ENCODE data around the gene CTNNA2.
A peak's percentile ranks its signal among the peaks of the same experiment; 100 is the strongest.
"Not testable (repeated sequence)": the region's sequence is repeated elsewhere in the genome, so short reads cannot be mapped to it uniquely, and the experiment has no call there.

Gene CTNNA2

DNA sequence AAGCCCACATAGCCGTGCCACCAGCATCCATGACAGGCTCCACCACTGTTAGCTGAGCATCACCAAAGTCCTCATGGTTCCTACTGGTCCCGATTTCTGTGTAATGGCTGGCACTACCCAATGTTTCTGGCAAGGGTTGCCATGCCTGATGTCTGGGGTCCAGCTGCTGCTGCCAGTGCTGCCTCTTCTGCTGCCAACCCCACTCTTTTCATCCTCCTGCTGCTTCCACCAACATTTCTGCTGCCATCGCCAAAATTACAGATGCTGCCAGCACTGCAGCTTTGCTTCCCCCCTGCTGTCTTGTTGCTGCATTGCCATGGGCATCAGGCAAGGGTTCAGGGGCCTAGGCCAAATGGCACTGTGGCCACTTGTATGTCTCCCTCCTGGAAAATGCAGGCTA lies 638.8 kb downstream of the CTNNA2 start:
- DNase-seq, result no peak

DNA sequence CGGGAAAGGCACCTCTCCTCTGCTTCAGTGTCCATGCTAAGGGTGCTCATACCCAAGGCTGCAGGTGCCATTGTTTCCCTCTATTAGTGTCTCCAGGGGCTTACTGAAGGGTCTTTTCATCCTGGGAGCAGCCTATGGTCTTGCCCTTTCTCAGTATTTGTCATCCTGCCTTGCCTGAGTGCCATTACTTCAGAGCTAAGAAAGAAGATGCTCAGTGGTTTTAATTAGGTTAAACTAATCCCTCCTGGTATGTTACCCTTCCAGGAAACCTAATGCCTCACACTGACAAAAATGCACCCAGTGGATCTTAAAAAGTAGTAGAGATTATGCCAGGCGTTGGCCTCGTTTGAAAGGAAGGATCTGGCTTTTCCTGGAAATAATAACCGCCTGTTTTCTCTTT lies 640.3 kb downstream of the CTNNA2 start:
- DNase-seq, result peak; percentile 36

DNA sequence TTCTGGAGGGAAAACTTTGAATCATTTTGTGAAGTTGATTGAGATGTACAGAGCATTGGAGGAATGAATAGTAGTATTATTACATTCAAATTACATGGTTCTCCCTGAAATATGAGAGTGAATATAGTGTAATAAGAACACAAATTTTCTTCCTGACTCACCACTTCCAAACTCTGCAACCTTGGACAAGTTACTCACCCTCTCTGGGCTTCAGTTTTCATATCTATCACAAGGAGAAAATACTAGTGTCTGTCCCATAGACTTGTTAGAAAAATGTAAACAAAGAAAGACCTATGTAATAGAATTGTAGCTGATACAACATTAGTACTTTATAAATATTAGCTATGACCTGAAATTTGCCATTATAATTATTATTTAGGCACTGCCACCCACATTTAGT lies 640.9 kb downstream of the CTNNA2 start:
- no peak for DNase-seq

DNA sequence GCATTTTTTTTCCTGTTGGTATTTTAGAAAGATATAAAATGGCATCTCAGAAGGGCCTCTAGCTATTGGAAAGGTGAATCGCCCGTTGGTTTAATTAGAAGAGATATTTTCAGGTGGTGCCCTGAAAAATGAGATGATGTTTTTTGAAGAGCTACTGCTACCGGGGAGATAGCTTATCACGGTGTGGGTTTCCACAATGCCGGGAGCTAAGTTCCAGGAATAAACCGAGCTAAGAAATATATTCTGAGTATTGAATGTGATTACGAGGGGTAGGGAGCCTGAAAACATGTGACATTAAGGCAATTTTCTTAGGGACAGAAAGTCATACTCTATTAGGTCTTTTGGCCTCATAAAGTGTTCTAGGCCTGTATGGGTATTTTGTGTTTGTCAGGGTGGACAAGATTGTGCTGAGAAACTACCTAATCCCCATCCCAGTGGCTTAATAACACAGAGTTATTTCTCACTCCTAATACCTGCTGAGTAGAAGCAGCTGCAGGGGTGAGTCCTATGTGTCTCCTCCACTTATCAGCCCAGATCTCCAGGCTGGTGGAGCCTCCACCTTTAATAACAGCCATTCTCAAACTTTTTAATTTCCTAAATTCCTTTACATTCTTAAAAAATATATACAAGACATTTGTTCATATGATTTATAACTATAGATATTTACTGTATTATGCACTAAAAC lies 641.5 kb downstream of the CTNNA2 start:
- DNase-seq, result no peak

DNA sequence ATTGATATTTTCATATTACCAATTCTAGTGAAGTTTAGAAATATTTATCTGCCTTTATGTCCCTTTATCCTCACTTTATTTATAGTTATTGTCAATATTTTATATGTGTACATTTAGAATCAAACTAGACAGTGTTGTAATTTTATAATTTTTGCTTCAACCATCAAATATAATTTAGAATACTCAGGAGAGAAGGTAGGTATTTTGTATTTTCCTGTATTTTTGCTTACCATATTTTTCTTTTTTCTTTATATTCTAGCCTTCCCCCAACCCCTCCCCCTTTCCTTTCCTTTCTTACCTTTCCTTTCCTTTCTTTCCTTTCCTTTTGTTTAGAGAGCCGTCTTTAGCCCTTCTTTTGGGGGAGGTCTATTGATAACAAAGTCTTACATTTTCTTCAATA lies 651.5 kb downstream of the CTNNA2 start:
- no peak for DNase-seq

DNA sequence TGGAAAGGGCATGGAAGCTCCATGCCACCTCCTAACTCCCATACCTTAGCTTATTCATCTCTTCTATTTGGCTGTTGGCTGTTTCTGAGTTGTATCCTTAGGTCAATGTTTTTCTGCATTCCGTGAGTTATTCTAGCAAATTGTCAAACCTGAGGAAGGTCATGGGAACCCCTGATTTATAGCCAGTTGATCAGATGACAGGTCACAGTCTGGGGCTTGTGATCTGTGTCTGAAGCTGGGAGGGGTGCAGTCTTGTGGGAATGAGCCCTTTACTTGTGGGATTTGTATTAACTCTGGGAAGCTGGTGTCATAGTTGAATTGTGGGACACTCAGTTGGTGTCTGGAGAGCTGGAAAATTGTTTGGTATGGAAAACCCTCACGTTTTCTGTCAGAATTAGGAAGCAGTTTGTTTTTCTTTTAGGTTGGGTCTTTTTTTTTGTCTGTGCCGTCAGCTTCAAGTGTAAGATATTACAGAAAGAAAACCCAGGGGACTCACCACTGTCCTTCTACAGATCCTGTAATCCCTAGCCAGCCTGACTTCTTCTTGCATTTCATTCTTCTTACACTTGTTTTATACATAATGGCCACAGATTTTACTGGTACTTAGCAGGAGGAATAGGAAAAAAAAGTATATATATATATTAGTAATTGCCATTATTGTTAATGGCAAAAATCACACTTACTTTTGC lies 653.8 kb downstream of the CTNNA2 start:
- no peak for DNase-seq

DNA sequence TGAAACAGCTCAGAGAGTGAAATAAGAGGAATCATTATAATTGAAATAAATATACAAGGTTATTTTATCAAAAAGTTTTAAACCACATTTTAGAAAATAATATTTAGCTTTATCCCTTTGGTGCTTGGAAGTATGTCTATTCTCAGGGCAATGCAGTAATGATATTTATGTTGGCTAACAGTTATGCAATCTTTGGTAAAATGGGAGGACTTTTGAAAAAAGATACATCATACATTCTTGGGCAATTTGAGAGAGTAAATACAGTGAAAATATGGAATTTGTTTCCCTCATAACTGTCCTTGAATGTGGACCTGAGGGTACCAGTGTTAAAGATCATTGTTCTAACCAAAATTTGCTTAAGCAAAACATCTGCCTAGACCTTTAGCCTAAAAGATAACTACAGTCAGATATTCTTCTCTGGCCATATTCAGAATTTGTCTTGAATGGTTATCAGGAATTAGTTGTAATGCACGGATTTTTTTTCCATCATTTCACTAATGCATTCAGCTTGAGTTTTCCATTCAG lies 654.5 kb downstream of the CTNNA2 start:
- DNase-seq, result no peak

DNA sequence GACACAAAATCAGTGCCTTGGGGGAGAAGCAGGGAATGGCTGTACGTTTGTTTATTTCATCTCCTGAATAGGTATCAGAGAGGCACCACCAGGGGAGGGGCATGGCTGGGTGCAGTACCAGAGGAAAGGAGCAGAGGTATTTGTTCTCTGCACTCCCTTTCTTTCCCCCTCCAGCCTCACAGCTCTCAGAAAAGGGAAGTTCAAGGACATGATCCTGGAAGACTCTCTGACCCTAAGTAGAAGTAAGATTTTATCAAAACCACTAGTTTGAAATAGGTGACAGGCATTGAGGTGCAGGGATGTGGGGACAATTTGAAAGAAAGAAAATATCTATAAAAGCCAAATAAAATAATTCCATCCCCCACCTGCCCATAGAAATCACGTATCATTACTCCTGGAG lies 655.2 kb downstream of the CTNNA2 start:
- DNase-seq, result no peak

DNA sequence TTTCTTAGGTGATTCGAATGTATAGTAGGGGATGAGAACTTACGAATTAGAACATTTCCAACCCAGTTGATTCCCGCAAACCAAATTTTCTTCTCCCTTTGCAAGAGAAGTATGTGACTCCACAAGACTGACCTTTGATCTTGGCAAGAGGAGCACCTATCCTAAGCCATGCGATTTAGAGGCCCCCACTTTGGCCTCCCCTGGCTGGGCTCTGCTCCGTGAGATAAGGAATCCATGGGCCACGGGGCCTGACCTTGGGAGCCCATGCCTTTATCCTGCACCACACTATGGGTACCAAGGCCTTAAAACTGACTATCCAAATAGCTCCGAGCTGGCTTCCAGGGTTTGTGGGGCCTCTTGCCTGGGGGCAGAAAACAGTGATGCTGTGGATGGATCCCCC lies 656.0 kb downstream of the CTNNA2 start:
- no peak for DNase-seq

DNA sequence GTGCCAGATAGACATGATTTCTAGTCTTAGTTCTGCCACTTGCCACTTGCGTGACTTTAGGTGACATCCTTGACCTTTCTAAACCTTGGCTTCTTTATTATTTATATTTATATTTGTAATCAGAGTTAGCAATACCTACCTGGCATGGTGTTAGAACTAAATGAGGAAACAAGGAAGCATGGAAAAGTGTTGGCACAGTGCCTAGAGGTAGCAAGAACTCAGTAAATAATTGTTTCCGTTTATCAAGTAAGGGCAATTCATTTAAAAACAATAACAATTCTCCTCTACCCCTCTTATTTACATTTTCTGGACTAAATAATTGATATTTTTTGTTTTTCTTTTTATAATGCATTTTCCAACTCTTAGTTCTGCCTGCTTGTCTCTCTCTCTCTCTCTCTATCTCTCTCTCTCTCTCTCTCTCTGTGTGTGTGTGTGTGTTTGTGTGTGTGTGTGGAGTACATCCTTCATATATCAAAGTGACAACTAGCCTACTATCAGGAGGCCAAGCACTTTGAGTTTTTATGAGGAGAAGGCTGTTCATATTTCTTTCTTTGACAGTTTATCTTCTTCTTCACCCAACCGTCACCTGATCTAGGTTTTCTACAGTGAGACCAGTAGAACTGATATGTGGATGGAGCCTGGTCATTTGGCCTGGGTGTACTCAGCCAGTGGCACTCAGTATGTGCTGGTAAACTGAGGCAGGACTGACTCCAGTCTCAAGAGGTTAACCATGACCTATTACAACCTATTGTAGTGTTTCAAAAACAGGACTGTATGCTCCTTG lies 657.2 kb downstream of the CTNNA2 start:
- no peak for DNase-seq

DNA sequence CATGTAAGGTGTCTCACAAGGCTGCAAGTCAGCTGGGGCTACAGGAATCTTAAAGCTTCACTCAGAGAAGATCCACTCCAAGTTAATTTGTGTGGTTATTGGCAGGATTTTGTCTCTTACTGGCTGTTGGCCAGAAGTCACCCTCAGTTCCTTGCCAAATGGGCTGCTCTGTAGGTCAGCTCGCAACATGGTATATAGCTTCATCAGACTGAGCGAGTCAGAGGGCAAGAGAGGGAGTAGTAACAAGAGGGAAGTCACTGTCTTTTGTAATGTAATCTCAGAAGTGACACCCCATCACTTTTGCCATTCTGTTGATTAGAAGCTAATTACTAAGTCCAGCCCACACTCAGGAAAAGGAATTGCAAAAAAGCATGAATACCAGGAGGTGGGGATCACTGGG lies 672.2 kb downstream of the CTNNA2 start:
- DNase-seq, result no peak

DNA sequence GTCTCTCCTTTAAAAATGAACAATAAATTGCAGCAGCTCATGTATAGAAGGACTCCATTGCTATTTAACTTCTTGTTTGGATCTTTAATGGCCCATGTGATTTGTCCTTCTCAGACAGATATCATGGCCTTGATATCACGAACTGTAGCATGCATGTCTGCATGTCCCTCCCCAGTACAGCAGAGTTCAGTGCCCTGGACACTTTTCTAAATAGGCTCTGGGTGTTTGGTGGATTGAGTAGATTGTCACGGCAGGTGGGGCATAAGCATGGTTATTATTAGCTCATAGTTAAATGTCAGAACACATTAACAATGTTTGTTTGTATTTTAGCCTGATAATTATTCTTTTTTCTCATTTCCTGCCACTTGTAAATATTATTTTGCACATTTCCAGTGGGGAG lies 673.4 kb downstream of the CTNNA2 start:
- DNase-seq, result no peak

DNA sequence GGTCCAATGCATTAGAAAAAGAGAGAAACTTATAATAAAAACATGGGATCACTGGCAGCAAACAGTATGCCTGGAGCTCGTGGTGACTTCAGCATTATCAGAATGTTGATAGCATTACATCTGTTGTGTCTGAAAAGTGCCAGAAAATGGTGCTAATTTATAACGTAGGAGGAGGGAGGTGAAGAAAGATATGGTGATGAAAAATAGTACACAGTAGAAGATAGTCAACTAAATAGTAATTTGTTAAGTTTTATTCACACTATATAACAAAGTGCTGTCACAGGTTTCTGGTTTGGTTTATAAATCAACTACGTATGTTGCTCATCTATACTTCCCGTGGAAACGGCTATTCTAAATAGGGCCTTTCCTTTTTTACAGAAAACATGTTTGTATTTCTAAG lies 674.3 kb downstream of the CTNNA2 start:
- no peak for DNase-seq

DNA sequence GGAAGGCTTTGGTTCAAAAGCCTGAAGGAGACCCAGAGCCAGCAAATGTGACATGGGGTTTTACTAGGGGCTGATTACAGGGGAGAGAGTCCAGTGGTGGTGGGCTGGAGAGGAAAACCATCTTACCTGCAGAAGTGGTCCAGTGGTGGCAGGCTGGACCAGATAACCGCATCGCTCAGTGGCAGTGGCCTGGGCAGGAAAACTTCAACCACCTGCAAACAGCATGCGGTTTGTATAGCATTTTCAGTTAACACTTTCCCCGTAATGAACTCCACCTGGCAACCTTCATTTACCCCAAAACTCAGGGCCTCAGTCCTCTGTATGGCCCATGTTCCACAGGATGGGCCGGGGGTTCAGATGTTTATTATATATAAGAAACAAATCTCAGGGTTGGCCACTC lies 677.3 kb downstream of the CTNNA2 start:
- no peak for DNase-seq

DNA sequence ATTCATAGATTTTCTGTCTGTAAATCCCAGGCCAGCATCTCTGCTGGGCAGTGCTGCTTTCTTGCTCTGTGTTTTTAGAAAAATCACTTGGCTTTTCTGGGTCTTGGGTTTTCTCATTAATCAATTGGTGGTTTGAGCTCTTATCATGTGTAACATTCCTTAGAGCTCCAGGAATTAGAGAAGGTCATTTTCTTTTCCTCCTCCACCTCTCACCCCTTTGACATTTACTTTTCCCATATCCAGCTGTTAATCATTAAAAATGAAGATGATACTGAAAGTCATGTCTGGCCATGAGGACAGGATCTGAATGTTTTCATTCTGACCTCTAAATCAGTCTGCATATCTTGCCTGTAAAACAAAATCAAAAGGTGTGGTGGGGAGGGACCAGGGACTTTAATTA lies 680.7 kb downstream of the CTNNA2 start:
- DNase-seq, result no peak

DNA sequence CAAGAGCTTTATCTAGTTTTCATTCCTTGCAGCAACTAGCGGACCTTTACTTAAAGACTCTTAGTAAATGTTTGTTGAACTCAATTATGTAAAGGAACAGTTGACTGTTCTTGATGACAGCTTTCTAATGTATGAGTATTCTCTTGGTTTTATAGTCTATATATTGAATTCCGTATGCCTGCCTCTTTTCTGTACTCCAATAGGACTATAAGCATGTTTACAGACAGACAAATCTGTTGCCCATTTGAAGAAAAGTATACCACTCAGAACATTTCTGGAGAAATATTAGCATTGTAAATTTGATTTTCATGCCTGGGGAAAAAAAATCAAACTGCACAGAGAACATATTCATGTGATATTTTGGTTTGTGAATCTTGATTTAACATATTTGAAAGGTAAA lies 682.2 kb downstream of the CTNNA2 start:
- no peak for DNase-seq

DNA sequence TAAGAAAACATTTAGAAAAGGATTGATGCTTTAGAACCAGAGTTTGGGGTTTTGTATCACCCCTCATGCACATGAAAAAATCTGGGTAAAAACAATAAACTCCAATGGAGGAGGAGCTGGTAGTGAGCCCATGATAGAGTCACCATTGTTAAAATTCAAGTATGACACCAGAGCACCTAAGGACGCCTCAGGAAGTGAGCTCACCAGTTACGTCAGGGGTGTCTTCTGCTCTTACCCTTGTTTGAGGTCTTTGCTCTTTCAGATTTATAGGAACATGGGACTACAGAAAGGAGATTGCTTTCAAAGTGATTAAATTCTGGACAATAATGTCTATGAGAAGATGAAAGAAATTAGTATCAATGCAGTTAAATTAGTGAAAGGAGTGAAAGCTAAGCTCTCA lies 685.2 kb downstream of the CTNNA2 start:
- DNase-seq, result no peak

DNA sequence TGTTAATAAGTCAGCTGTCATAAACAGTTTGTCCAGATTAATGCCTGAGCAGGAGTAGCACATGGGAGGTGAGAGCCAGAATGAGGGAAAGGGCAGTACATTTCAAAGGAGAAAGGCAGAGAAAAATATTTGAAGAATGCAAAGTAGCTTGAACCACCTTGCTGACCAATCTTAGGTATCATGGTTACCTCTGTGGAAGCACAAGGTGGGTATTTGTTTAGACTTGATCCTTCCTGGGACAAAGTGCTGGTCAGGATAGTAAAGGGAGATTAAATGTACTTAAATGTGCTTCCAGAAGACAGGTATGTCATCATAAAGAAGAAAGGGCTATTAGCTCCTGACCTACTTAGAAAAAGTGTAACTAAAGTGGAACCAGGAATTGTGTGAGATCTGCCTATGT lies 686.7 kb downstream of the CTNNA2 start:
- no peak for DNase-seq

DNA sequence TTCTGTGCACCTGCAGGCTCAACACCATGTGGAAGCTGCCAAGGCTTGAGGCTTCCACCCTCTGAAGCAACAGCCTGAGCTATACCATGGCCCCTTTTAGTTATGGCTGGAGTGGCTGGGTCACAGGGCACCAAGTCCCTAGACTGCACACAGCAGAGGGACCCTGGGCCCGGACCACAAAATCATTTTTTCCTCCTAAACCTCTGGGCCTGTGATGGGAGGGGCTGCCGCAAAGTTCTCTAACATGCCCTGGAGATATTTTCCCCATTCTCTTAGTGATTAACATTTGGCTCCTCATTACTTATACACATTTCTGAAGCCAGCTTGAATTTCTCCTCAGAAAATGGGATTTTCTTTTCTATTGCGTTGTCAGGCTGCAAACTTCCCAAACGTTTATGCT lies 691.1 kb downstream of the CTNNA2 start:
- not testable (repeated sequence) for DNase-seq

DNA sequence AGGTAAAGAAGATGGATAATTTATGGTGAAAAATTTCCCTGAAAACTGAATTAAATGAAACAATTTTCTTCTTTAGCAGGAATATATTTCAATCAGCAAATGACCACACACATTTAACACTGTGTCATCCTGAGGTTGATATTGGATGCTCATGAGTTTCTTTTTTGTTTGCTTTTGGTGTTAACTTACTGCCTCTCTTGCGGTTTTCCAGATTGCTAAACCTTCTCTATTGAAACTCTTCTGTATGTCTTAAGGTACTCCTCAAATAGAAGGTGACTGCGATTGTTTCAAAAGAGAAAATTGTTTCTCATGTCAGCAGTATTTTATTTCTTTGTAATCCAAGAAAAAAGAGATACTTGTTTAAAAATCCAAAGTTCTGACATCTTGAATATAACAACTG lies 692.6 kb downstream of the CTNNA2 start:
- DNase-seq, result no peak

DNA sequence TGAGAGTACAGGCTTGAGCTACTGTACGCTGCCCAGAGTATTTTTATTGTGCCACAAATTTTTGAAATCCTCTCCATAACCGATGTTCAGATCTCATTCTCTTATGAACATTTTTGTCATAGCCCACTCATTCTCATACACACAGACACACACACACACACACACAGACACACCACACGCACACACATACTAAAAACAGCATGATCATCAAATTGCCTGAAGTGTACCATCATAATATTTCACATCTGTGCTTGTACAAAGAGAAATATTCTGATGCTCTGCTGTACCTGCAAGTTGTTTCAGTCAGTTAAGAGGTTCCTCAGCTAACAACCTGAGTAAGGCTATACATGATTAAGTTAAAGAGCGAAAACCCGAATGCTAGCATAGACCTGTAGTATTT lies 696.6 kb downstream of the CTNNA2 start:
- DNase-seq, result no peak

DNA sequence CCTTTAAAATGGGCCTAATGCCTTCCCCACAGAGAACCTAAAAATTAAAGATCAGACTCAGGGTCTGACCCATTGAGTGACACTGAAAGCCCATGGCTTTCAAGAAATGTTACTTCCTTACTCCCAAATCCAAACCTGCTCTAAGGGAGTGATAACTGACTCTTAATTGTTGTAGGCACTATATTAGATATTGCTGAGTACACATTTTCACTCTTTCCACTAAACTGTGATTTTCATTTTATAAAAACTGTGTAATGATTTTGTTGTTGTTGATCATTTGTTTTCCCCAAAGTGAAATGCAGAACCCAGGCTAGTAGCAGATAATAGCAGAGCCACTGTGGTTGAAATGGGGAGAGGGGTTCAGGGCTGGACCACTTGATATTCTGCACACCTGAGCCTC lies 704.6 kb downstream of the CTNNA2 start:
- no peak for DNase-seq

DNA sequence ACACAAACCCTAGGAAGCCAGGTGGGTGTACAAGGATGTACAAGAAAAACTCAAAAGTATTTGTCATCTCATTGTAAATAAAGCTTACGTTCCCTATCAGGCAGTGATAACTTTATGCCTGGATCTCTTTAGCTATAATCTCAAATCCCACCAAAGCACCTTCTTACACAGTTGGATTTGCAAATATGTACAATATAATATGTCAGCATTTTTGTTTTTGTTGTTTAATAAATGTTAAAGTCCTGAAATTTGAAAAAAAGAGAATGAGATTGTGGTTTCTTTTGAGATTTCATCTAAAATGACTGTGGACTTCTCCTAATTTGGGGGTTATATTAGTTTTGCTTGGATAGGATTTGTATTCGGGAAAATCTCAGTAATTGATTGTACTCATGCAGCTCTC lies 709.8 kb downstream of the CTNNA2 start:
- no peak for DNase-seq

DNA sequence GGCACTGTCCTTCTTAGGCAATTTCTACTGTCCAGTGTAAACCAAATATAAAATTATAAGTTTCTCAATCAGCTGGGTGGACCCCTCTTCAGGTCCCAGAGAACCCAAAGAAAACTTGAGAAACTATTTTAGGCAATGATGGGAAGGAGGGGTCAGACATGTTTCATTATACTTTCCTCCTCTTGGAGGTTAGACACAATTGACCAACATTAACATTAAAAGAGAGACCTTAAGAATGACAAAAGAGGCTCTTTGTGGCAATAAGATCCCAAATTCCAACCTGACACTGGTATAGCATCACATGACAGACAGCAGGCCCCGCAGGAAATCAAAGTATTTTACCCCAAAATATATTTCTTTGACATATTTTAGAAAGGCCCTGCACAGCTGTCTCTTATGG lies 718.6 kb downstream of the CTNNA2 start:
- no peak for DNase-seq
